Mucosa of gallbladder (tissue), 1 donor: ENCODE results near the gene RBM28. TPM values are rescaled to one million over a fixed set of nuclear protein-coding genes. Genes with fewer than 3 reads are reported as not detected.

Experiments used
- DNase-seq: peaks from one replicate; pipeline ENCODE4 v3.0.0-alpha.2; 2020; ENCODE audit warnings: low spot score
- total RNA-seq: library from RNA; stranded (reverse); gene quantifications from one replicate; pipeline ENCODE4 v1.2.1, GENCODE V29; 2021
- donor health status: DM: no; HTN: no; CAD: no.

The RBM28 gene, protein sequence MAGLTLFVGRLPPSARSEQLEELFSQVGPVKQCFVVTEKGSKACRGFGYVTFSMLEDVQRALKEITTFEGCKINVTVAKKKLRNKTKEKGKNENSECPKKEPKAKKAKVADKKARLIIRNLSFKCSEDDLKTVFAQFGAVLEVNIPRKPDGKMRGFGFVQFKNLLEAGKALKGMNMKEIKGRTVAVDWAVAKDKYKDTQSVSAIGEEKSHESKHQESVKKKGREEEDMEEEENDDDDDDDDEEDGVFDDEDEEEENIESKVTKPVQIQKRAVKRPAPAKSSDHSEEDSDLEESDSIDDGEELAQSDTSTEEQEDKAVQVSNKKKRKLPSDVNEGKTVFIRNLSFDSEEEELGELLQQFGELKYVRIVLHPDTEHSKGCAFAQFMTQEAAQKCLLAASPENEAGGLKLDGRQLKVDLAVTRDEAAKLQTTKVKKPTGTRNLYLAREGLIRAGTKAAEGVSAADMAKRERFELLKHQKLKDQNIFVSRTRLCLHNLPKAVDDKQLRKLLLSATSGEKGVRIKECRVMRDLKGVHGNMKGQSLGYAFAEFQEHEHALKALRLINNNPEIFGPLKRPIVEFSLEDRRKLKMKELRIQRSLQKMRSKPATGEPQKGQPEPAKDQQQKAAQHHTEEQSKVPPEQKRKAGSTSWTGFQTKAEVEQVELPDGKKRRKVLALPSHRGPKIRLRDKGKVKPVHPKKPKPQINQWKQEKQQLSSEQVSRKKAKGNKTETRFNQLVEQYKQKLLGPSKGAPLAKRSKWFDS
- total RNA-seq = 23.5 TPM

DNA sequence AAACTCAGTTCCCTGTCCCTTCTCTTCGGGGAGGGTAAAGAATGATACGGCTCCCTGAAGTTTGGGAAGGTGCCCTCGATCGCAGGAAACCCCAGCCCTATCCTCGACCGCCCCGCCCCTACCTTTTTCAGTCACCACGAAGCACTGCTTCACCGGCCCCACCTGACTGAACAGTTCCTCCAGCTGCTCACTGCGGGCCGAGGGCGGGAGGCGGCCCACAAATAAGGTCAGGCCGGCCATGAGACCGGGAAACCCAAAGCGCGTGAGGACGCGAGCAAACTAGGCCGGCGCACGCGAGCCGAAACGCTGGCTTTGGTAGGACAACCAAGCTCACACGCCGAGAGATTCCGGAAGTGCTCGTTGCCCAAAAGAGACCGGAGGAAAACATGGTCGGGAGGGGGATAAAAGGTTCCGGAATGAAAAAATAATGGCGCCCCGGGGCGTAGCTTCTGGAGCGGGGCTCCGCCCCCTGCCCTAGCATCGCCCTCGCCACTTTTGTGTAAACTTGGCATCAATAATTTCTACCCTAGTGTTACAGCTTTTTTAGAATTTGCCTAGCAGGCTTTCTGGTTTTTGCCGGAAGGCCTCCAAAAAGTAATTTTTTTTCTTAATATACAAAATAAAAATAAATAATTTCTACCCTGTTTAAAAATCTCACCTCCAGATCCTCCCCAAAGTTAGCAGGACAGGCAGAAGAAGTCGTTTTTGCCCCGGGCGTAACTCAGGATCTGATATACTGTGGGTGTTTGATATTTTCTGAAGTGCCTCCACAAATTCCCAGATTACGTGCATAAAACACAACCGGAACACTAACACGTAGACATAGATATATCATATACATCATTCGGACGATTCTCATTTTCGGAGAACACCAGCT lies at the start of gene RBM28:
TSS of gene RBM28 (minus strand) at position 355 of the 877 bp plus-strand sequence. CDS start at position 240, 115 bp downstream.
- peak; percentile 86 for DNase-seq

DNA sequence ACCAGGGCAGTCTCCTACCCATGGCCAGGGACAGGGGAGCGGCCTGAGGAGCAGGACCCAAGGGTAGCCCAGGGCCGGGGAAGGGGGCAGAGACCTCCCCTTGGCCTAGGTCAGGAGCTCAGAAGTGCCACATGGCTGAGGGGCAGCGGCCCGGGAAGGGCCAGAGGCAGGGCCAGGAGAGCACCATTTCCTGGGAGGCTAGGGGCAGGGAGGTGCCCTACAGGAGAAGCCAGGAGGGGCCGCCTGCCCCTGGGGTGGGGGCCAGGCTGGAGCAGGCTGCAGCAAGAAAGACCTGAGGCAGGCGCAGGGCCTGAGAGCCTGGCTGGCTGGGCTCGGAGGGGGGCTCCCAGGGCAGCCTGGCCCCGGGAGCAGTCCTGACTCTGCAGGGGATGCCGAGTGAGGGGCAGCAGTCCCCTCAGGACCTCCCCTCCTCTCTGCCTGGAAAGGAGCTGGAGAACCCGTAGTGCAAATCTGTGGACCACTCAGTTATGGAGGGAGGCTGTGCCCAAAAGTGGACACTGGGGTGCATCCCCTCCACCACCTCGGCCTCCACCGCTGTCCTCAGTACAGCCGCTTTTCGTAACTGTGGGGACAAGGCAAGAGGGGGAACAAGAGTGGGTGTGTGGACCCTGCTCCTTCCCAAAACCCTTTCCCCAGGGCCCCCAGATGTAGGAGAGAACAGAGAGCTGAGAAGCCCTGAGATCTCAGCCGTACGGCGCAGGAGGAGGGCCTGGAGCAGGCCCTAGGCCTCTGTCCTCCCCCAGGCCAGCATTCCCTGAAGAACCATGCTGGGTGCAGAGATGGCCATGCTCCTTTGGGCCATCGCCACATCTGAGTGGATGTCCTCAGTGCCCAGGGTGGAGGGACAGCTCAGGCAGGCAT lies 49.0 kb upstream of the RBM28 start:
- DNase-seq = no peak

DNA sequence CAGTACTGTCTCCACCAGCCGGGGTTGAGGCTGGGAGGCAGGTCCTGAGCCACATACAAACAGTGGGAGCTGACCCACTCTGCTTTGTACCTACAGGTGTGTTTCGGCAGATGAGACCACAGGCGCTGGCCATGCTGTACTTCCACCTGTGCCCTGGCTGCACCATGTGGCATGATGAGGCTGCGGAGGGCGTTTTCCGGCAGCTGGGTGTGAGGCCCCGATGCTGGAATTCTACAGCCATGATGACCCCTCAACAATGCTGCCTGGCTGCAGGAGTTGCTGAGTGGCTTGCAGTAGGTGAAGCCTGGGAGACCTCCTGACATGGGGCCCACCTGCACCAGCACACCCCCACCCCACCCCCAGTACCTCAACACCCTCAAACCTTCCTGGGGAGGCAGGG lies 48.1 kb upstream of the RBM28 start:
- no peak for DNase-seq

DNA sequence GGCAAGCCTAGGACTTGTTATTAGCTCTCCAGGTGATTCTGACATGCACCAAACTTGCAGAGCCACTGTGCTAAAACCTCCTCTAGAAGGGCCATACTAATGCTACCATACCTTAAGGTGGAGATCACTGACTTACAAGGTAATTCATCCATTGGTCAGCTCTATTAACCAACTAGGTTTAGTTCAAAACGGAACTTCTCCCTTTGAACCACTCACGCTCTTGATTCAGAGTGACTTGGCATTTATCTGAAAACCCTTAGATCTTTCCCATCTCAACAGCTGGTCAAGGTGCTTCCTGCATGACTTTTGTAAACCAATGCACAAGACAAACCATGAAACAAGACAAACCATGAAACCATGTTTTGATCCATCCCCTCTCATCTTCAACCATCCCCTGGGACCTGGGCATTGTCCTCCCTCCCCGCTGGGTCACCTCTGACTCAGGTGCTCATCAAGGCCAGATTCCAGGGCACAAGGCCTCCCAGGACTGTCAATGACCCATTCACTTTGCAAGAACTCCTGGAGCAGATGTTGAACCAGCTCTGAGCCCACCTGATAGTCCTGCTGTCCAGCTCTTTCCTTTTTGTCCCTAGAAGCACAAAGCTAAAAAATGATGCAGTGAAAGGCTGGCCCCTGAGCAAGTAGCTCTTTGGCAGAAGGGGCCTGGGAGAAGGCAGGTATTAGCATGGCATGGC lies 47.3 kb upstream of the RBM28 start:
- no peak for DNase-seq

DNA sequence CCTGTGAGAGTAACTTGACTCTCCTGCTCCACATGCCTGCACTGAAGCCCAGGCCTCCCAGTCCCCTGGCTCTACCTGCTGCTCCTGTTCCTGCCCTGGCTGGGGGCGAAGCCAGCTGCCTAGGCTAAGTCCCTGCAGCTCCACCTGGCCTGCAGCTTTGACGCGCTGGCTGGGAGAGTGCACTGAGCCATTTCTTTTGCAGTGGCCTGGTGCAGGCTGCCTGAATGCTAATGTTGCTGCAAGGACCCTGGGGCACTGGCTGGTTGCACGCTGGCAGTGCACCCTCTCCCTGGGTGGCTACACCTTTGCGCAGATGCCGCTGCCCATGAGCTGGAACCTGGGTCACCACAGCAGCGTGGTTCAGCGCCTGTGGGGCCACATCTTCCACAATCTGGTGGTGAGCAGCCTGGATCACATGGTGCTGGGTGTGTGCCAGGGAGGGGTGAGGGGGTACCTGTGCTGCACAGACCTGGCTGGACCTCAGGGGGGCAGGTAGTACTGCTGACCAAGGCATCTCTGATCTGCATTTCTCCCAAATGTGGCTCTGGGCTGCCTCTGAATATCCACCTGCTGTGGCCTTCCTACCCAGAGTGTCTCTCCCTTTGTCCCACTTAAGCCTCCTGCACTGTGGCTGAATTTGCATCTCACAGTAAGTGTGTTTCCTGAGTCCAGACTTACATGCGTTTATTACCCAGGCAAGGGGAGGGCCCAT lies 46.1 kb upstream of the RBM28 start:
- DNase-seq = no peak

DNA sequence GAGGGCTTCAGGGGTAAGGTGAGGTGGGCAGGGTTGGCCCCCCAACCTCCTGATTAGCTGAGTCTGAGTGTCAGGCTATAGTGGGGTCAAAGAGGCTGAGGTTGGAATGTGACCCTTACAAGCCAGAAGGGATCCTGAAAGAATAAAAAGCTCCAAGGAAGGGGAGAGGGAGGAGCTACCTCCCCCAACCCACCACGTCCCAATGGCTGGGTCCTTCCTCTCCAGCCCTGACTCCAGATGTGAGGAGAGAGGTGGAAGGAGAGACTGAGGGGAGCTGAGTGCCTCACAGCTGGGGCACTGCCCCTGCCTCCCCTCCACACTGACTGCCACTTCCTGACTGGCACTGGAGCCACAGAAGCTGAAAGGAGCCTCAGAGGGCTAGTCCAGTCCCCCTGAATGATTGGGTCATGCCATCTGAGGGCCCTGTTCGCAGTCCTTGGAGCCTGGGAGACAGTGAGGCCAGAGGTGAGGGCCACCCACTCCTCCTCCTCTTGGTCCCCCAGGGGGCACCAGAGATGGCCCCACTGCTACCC lies 45.4 kb upstream of the RBM28 start:
- DNase-seq = no peak

DNA sequence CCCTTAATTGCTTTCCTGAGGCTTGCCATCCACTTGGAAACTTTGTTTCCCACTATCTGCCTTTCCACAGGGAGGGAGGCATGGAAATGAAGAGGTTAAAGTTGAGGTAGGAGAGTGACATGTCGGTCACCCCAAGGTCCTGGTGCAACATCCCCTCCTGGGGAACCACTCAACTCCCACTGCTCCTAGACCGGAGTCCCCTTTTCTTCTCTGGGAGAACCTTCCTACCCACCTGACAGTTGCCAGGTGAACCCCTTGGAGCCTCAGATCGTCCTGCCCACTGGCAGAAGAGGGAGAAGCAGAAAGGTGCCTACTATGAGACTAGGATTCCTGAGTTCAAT lies 44.4 kb upstream of the RBM28 start:
- DNase-seq = no peak

DNA sequence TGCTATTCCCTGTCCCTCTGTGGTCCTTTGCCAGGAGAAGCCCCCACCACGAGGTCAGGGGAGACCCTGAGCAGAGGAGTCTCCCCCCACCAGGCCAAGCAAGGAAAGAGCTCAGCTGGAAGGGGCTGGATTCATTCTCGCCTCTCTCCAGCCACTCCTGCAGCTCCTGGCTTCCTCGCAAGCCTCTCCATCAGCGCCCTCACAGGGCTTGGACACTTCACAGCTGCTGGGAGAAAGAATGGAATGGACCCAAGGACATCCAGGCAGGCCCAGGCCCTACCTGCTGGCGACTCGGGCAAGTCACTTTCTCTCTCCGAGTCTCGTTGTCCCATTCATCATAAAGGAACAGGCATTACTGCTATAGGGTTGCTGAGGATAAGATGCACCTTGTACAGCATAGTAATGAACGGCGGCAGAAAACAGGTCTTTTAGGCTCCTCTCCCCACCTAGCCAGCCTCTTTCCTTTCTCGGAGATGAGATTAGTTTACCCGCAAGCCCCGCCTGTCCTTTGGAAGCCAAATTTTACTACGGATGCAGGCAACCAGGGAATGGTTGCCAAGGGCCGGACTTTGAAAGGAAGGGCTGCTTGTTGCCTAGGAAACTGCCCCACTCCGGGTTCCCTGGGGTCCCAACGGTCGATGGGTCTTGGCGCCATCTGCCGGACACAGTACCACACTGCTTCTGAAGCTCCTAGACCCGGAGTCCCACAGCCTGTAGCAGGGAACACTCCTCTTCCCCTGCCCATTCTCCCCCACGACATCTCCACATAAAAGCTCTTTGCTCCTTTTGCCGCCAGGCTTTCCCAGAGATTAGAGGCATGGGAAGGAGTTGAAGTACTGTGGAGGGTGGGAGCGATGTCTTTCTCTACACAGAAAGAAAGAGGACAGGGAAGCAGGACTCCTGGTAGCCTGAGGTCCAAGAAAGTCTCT lies 43.8 kb upstream of the RBM28 start:
- peak; percentile 73 for DNase-seq

DNA sequence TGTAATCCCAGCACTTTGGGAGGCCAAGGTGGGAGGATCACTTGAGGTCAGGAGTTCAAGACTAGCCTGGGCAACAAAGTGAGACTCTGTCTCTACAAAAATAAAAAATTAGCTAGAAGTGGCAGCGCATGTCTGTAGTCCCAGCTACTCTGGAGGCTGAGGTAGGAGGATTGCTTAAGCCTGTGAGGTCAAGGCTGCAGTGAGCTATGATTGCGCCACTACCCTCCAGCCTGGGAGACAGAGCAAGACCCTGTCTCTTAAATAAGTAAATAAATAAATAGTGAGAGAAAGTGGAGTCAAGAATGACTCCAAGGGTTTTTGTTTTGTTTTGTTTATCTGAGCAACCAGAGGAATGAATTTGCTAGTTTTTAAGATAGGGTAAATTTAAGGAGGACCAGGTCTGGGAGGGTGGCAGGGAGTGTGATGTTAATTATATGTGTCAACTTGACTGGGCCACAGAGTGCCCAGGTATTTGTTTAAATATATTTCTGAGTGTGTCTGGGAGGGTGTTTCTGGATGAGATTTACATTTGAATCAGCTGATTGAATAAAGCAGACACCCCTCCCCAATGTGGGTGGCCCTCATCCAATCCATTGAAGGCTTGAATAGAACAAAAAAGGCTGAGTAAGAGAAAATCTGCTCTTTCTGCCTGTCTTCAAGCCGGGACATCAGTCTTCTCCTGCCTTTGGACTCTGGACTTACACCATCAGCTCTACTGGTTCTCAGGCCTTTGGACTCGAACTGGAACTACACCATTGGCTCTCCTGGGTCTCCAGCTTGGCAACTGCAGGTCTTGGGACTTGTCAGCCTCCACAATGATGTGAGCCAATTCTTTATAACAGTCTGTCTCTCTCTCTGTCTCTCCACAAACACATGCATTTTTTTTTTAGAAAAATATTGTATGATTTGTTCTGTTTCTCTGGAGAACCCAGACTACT lies 42.5 kb upstream of the RBM28 start:
- no peak for DNase-seq

DNA sequence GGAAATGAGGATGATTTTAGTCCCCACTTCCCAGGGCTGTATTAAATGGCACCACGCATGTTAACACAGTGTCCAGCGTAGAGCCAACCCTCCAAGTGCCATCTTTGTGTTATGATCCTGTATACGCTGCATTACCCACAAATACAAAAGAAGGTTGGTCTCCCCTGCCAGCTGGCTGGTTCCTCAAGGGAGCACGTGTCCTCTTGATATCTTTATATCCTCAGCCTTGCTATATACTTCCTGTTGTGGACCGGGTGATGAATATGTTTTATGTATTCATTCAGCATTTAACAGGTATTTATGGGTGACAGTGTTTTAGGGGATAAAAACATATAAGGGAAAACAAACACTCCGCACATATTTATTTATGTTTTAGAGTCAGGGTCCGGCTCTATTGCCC lies 41.0 kb upstream of the RBM28 start:
- no peak for DNase-seq

DNA sequence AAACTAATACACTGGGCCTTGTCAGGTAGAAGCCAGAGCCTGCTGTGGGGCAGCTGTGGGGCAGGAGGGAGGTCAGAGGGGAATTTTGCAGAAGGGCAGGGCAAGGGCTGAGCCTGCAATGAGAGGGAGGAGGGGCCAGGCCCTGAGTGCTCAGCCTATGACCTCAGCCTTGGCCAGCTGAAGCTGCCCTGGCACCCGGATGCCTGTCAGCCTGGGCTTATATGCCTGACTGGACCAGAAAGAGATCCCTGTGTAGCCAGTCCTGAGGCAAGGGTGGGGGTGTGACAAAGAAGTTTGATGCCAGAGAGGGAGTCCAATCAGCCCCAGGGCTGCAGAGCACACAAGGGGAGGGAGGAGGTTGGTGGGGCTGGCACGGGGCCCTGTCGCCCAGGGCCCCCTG lies 40.1 kb upstream of the RBM28 start:
- DNase-seq = no peak

DNA sequence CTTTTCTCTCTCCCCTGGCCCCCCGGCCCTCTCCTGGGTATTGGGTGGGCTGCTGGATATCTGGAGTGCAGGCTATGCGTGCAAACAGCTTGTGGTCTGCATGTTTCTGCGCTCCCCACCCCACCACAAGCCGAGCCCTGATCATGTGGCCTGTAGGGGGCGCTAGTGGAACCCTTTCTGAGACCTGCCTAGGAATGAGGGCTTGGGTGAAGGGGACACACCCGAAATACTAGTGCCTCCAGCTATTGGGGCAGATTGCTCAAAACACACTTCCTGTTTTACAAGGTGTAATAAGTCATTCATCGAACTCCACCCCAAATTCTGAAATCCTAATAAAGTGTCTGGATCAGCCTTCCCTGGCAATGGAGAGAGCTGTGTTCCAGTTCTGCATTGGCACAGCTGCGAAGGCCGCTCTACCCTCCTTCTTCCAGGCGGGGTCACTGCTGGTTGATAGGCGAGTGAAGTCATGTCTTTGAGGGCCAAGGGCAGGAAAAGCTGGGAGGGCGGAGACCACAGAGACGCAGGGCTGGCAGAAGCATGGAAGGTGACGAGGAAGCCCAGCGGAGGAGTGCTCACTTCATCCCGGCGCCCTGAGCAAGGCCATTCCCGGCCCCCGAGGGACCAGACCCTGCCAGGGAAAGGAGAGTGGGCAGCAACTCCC lies 37.6 kb upstream of the RBM28 start:
- DNase-seq = no peak

DNA sequence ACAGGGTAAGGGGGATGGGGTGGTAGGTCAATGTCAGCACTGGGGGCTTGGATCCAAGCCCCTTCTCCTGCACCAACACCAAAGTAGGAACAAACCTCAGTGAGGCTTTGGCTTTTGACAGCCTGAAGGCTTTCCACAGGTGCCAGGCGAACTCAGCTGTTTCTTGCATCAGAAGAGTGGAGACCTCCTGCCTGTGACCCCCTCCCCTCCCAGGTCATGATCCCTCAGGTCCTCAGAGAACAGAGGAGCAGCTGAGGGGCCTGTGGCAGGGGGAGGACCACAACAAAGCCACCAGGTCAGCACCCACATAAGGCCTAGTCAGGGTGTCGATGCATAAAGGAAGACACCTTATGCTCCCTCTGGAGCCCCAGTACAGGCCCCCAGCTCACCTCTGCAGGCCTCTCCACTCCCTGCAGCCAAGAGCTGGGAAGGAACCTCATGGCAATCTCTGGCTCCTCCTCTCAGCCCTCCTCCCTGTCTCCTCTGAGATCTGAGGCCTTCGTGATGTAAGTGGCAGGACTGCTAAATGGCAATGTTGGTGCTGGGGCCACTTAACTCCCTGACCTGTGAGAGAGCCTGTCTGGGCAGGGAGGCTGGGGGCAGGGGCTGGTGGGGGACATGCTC lies 36.9 kb upstream of the RBM28 start:
- DNase-seq = no peak

DNA sequence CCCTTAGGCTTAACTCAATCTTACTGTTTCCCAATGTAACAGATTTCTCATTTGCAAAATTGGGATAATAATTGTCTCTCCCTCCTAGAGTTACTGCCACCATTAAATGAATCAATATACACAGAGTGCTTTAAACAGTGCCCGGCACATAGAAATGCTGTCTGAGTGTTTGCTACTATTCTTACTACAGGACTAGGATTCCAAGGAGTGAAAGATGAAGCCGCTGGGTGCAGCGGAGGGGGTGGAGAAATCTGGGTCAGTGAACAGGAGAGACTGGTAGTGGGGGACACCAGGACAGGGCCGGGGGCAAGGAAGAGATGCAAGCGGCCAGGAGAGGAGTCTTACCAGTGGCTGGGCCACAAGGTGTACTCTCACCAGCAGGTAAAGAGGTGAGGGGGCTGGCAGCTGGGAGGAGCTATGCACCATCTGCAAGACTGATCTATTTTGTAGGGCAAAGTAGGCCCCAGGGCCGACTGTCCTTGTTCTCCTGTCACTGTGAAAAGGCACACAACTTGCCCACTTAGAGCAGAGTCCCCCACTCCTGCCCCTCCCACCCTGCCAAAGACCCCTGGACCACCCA lies 36.3 kb upstream of the RBM28 start:
- DNase-seq = no peak

DNA sequence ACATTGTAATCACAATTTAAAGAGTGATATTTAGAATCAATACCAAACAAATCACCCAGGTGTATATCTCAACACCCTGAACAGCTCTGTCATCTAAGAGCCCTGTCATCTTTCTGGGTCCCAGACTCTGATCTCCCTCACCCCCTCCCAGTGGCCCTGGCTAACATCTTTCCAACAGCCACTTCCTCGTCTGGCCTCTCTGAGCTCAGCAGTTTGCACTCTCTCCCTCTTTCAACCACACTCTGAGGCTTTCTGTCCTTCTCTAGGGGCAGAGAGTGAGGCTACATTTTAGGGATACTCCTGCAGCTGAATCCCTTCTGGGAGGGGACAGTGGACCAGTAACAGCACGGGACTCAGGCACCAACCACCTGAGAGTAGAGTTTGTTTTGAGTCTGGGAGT lies 34.9 kb upstream of the RBM28 start:
- no peak for DNase-seq

DNA sequence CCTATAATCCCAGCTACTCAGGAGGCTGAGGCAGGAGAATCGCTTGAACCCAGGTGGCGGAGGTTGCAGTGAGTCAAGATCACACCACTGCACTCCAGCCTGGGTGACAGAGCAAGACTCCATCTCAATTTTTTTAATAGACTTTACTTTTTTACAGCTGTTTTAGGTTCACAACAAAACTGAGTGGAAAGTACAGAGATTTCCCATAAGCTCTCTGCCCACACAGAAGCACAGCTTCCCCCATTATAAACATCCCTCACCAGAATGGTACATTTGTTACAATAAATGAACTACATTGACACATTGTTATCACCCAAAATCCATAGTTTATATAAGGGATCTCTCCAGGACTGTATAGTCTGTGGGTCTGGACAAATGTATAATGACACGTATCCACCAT lies 32.4 kb upstream of the RBM28 start:
- DNase-seq = no peak
